Activated CD4-positive, alpha-beta memory T cell treated with anti-CD3 and anti-CD28 coated beads, Interleukin-2, amount 10 ng/mL, durations not matched to agents 7 days and 5 days (primary cell): ENCODE results near the gene PSMD1. TPM values are rescaled to one million over a fixed set of nuclear protein-coding genes. Genes with fewer than 3 reads are reported as not detected.

ENCODE experiments used
- CTCF ChIA-PET: fragments of 350-600 bp; sonication (Branson Sonifier 250); formaldehyde crosslinking; loops from one replicate; lab custom pipeline; 2021; ENCODE audit warnings: antibody characterized with exemption, inconsistent platforms; lab: Charles Lee
- POLR2A ChIA-PET: fragments of 350-600 bp; sonication (Branson Sonifier 250); formaldehyde crosslinking; loops from one replicate; lab custom pipeline; 2021; ENCODE audit warnings: antibody characterized with exemption; lab: Charles Lee
- DNase-seq: peaks from one replicate; pipeline ENCODE4 v3.0.0-alpha.2; 2020
- H3K27ac Mint-ChIP-seq: one replicate; pipeline ENCODE4 v1.8.0; 2021; ENCODE audit warnings: mild to moderate bottlenecking, mixed read lengths
- H3K27me3 Mint-ChIP-seq: one replicate; pipeline ENCODE4 v1.8.0; 2021; ENCODE audit warnings: mixed read lengths
- H3K36me3 Mint-ChIP-seq: one replicate; pipeline ENCODE4 v1.8.0; 2021; ENCODE audit warnings: low read depth, mixed read lengths
- H3K4me1 Mint-ChIP-seq: one replicate; pipeline ENCODE4 v1.8.0; 2021; ENCODE audit warnings: mixed read lengths
- H3K4me3 Mint-ChIP-seq: one replicate; pipeline ENCODE4 v1.8.0; 2021; ENCODE audit warnings: mild to moderate bottlenecking, mixed read lengths
- H3K9me3 Mint-ChIP-seq: one replicate; pipeline ENCODE4 v1.8.0; 2021; ENCODE audit warnings: mixed read lengths
- total RNA-seq, 2 experiments: library from RNA; stranded (reverse); gene quantifications; one replicate each; pipeline ENCODE4 v1.2.3, GENCODE V29; 2021

The PSMD1 gene
- total RNA-seq, result 10 to 100 TPM; 79.3 to 80.0 TPM

DNA sequence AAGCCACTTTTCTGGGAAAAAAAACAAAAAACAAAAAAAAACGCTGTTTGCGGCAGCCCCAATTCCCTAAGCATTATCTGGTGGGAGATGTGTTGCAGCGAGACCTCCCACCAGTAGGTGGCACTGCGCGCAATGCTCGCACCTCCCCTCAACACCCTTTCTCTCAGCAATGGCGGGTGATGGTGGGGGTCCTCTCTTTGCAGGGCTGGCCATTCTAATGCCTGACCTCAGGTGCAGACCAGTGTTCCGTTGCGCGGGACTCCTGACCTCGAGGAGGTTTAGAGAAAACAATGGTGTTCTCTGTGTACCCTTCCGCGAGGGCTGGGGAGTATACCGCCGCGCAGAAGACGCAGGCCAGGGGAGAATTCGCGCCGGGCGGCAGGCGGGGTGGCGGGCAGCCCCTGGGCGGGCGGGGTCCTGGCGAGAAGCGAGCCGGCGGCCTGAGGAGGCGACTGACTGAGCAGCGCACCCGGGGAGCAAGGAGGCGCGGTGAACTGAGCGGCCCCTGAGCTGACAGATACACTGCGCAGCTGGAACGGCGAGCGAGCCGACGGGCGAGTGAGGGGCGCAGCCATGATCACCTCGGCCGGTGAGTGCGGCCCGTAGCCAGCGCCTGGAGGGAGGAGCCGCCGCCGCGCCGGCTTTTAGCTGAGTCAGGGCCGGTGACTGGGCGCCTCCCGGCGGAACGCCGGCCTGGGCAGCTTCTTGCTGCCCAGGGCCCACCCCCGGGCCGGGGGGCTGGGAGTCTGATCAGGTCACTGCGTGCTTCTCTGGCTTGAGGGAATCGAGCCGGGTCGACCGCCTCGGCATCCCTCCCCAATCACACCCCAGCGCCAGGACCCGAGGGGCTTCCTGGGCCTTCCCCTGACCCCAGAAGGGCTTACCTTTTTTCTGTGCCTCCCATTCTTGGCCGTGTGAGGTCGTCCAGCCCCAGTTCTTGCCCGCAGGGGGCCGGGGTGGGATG, at the start of gene PSMD1:
Gene PSMD1, plus strand, starts transcription at position 415 of the 964 bp plus-strand sequence. Its CDS starts 159 bp downstream, at position 574.
- peak; percentile 93 for DNase-seq
- peaks cover 2% of the 10 kb centered on the region for H3K36me3 Mint-ChIP-seq
- H3K4me1 Mint-ChIP-seq, result peaks cover 64% of the 10 kb centered on the region
- CTCF ChIA-PET, result interaction anchor here (0.8 to 2.2 kb wide), 9 partner anchors 10 to 544 kb away, joined by 3 to 11 read pairs (median 4); no protein-coding TSS in a partner anchor
- peaks cover 4% of the 10 kb centered on the region for H3K27me3 Mint-ChIP-seq
- POLR2A ChIA-PET, result interaction anchor here (0.6 to 1.7 kb wide), 7 partner anchors 11 to 408 kb away, joined by 3 to 11 read pairs (median 4); partner anchors contain the start of gene NCL
- H3K9me3 Mint-ChIP-seq, result no peaks in the 10 kb centered on the region
- H3K27ac Mint-ChIP-seq, result peak within 1 kb of the TSS; percentile 98
- H3K4me3 Mint-ChIP-seq, result peak within 1 kb of the TSS; percentile 96

DNA sequence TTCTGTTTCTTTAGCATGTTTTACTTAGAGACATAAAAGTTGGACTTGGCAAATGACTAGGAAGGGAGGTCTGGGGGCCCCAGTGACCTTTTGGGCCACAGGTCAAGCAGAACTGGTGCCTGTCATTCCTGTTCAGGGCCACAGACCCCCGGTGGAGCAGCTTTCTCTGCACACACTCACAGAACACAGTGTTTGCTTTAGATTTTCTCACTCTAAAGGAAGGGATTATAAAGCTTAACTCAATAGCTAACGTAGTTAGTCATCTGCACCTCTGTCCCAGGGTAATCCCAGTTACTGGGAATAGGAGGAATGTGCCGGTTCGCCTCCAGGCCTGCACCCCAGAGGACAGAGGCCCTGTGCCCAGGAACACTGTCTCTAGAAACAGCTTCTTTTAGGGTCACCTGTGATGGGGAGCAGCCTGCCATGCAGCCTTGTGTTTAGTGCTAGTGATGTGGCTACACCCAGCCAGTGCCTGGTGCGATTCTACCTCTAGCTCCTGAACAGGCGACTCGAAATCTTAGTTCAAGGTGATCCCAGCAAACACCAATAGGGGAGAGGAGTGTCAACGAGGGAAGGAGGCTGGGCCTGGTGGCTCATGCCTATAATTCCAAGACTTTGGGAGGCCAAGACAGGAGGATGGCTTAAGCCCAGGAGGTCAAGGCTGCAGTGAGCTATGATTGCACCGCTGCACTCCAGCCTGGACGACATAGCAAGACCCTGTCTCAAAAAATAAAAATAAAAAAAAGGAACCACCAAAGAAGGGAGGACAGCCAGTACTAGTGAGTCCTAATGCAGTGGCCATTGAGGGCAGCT, 49.2 kb upstream of the PSMD1 start:
- peaks cover 15% of the 10 kb centered on the region for H3K9me3 Mint-ChIP-seq
- no peak overlapping the region for H3K4me3 Mint-ChIP-seq
- peaks cover 7% of the 10 kb centered on the region for H3K36me3 Mint-ChIP-seq
- DNase-seq, result no peak
- ChIA-PET POLR2A (no interaction called here), CTCF (interaction anchor here (0.9 to 2.0 kb wide), 2 partner anchors 20 to 105 kb away, joined by 3 to 5 read pairs; no protein-coding TSS in a partner anchor)
- H3K27me3 Mint-ChIP-seq, result peaks cover 20% of the 10 kb centered on the region
- H3K27ac Mint-ChIP-seq, result no peak overlapping the region
- no peaks in the 10 kb centered on the region for H3K4me1 Mint-ChIP-seq

DNA sequence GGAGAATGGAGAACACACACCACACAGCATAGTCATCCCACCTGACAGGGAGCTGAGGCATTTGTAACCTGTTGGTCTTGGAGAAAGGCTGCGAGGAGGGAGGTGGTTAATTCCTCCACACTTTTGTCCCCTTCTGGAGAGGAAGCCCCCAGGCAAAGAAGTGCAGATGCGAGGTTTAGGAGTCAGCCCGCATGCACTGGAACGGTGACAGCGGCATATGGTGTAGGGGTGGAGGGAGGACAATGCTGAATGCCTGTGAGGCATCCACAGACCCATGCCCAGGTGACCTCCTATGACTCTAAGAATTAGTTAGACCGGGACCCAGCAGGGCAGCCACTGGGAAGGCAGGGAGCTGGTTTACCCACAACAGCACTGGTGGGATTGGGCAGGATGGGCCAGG, 48.5 kb upstream of the PSMD1 start:
- no peak overlapping the region for H3K4me3 Mint-ChIP-seq
- H3K27ac Mint-ChIP-seq, result no peak overlapping the region
- peaks cover 24% of the 10 kb centered on the region for H3K27me3 Mint-ChIP-seq
- DNase-seq, result no peak
- CTCF ChIA-PET, result no interaction called here
- H3K36me3 Mint-ChIP-seq, result peaks cover 7% of the 10 kb centered on the region
- no peaks in the 10 kb centered on the region for H3K4me1 Mint-ChIP-seq
- POLR2A ChIA-PET, result no interaction called here
- H3K9me3 Mint-ChIP-seq, result peaks cover 15% of the 10 kb centered on the region

DNA sequence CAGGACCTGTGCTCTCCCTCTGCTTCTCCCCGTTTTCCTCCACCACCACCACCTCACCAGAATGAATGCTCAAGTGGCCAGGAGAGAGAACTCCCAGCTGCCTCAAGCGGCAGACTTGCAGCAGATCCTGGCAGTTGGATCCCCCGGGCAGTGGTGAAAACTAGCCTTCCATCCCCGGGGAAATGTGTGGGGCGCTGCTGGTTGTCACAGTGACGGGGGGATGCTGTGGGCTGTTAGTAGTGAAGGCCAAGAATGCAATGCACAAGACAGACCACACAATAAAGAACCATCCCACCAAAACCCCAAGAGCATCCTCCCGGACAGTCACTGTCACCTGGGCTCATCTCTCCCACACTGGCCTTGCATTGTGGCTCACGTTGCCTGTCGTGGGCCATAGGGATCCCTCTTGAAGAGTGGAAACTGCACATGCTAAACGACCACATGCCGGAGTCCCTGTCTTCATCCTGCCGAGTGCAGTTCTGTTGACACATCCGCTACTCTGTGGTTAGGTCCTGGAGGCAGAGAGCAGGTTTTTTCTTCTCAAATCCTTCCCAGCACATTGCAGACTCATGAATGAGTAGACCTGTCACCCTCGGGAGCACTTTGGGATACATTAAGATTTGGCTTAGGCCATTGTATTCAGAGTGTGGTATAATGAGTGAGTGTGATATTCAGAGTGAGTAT, 47.3 kb upstream of the PSMD1 start:
- H3K9me3 Mint-ChIP-seq, result peaks cover 11% of the 10 kb centered on the region
- H3K36me3 Mint-ChIP-seq, result peaks cover 7% of the 10 kb centered on the region

GRCh38 chr2:231010201-231010730, 46.4 kb upstream of the PSMD1 start:
- ChIA-PET CTCF (interaction anchor here (0.6 to 1.2 kb wide), 3 partner anchors 43 to 196 kb away, joined by 4 read pairs; no protein-coding TSS in a partner anchor), POLR2A (no interaction called here)
- peaks cover 4% of the 10 kb centered on the region for H3K9me3 Mint-ChIP-seq
- H3K4me1 Mint-ChIP-seq, result no peaks in the 10 kb centered on the region
- H3K27me3 Mint-ChIP-seq, result peaks cover 26% of the 10 kb centered on the region
- no peak overlapping the region for H3K4me3 Mint-ChIP-seq
- no peak overlapping the region for H3K27ac Mint-ChIP-seq
- no peak for DNase-seq
- H3K36me3 Mint-ChIP-seq, result peaks cover 3% of the 10 kb centered on the region

More for the DNA sequence above, 47.3 kb upstream of the PSMD1 start:
- Mint-ChIP-seq H3K27me3 (peaks cover 22% of the 10 kb centered on the region), H3K4me1 (no peaks in the 10 kb centered on the region), H3K4me3 (no peak overlapping the region), H3K27ac (no peak overlapping the region)
- CTCF ChIA-PET, result interaction anchor here (0.6 kb wide), 1 partner anchor 195 kb away, joined by 3 read pairs; no protein-coding TSS in a partner anchor
- POLR2A ChIA-PET, result no interaction called here
- no peak for DNase-seq

- ChIA-PET CTCF (no interaction called here), POLR2A (no interaction called here)
- Mint-ChIP-seq H3K36me3 (no peaks in the 10 kb centered on the region), H3K27ac (no peak overlapping the region), H3K4me1 (no peaks in the 10 kb centered on the region), H3K9me3 (no peaks in the 10 kb centered on the region), H3K27me3 (peaks cover 26% of the 10 kb centered on the region), H3K4me3 (no peak overlapping the region)
- DNase-seq, result no peak
Observed at GRCh38 chr2:231011526-231011925, 45.1 kb upstream of the PSMD1 start.

DNA sequence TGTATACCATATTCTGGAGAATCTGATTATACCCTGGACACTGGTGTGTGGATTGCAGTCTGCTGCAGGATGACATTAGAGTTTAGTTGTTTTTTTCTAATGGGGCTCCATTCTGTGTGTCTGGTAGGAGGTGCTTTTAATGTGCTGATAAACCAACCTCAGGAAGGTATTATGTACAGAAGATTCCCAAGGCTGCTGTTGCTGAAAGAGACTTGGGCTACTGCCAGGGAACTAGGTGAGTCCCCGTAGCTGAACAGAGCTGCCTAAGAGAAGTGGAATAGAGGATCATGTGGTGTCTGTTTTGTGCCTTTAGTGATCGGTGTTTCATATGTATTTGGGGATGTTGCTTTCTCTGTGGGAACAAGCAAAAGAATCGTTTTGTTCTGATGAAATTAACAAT, 44.2 kb upstream of the PSMD1 start:
- H3K36me3 Mint-ChIP-seq, result no peaks in the 10 kb centered on the region
- H3K27me3 Mint-ChIP-seq, result peaks cover 35% of the 10 kb centered on the region
- CTCF ChIA-PET, result no interaction called here
- POLR2A ChIA-PET, result no interaction called here
- H3K27ac Mint-ChIP-seq, result no peak overlapping the region
- H3K4me3 Mint-ChIP-seq, result no peak overlapping the region
- no peak for DNase-seq
- H3K4me1 Mint-ChIP-seq, result no peaks in the 10 kb centered on the region
- no peaks in the 10 kb centered on the region for H3K9me3 Mint-ChIP-seq

DNA sequence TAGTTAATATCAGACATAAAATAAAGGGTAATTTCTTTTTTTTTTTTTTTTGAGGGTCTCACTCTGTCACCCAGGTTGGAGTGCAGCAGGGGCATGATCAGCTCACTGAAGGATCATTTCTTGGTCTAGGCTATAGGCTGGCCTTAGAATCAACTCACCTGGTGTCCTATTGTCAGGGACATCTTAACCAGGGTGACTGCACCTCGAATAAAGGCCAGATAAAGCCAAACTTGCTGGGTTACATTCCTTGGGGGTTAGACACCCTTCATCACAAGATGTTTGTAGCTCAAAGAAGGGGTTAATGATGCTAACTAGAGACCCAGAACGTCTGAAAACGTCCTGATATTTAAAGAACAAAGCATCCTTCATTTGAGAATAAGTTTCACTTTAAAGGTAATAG, 42.8 kb upstream of the PSMD1 start:
- no peak for DNase-seq
- Mint-ChIP-seq H3K4me3 (no peak overlapping the region), H3K36me3 (no peaks in the 10 kb centered on the region), H3K27me3 (peaks cover 39% of the 10 kb centered on the region), H3K27ac (no peak overlapping the region), H3K9me3 (no peaks in the 10 kb centered on the region), H3K4me1 (no peaks in the 10 kb centered on the region)
- ChIA-PET POLR2A (no interaction called here), CTCF (interaction anchor here (0.7 kb wide), 1 partner anchor 39 kb away, joined by 4 read pairs; no protein-coding TSS in a partner anchor)

DNA sequence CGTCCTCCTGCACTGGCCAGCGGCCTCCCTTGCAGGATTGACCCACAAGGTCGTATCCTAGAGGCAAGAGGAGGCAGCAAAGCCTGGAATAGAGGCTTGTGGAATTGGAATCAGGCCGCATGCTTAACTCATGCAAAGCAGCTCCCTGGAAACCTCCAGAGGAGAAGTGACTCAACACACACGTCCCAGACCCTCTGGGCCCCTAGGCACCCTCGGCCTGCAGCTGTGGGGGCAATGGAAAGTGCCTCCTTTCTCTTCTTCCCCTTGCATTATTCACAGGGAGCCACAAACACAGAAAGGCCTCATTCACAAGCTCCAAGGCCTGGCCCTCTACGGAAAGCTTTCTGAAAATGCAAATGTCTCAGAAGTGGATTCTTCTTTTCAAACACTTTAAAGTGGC, 41.2 kb upstream of the PSMD1 start:
- no peak for DNase-seq
- CTCF ChIA-PET, result interaction anchor here (1.0 kb wide), 1 partner anchor 28 kb away, joined by 3 read pairs; no protein-coding TSS in a partner anchor

GRCh38 chr2:231015926-231016325, 40.7 kb upstream of the PSMD1 start:
- Mint-ChIP-seq H3K27me3 (peaks cover 35% of the 10 kb centered on the region), H3K9me3 (no peaks in the 10 kb centered on the region), H3K4me1 (no peaks in the 10 kb centered on the region), H3K27ac (no peak overlapping the region), H3K4me3 (no peak overlapping the region), H3K36me3 (no peaks in the 10 kb centered on the region)
- DNase-seq, result no peak
- POLR2A ChIA-PET, result no interaction called here
- CTCF ChIA-PET, result interaction anchor here (1.0 to 1.5 kb wide), 2 partner anchors 28 to 37 kb away, joined by 3 read pairs; no protein-coding TSS in a partner anchor

More for the DNA sequence above, 41.2 kb upstream of the PSMD1 start:
- POLR2A ChIA-PET, result no interaction called here
- Mint-ChIP-seq H3K4me3 (no peak overlapping the region), H3K9me3 (no peaks in the 10 kb centered on the region), H3K27me3 (peaks cover 32% of the 10 kb centered on the region), H3K27ac (no peak overlapping the region), H3K4me1 (no peaks in the 10 kb centered on the region), H3K36me3 (no peaks in the 10 kb centered on the region)

DNA sequence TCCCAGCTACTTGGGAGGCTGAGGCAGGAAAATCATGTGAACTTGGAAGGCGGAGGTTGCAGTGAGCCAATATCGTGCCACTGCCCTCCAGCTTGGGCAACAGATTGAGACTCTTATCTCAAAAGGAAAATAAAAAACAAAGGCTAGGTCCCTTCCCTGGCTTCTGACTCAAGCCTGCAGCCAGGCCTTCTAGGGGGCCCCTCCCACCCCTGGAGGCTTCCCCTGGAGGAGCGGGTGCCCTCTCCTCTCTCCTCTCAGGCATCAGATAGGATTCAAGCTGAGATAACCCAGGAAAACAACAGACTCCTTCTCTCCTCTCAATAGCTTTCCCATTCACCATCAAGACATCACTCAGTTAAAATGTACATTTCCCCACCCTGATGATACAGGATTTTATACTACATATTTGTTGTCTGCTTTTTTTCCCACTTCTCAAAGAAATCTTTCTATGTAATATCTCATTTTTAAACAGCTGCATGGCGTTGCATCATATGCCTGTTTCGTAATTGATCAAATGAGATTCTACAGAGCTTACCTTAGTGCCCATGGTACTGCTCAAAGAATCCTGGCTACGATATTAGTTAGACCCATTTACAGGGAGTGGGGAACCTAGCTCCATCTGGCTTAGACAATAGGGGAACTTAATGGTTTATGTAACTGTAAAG, 40.0 kb upstream of the PSMD1 start:
- Mint-ChIP-seq H3K36me3 (no peaks in the 10 kb centered on the region), H3K4me1 (no peaks in the 10 kb centered on the region), H3K4me3 (no peak overlapping the region), H3K27me3 (peaks cover 37% of the 10 kb centered on the region), H3K9me3 (no peaks in the 10 kb centered on the region), H3K27ac (no peak overlapping the region)
- CTCF ChIA-PET, result interaction anchor here (1.0 to 1.5 kb wide), 3 partner anchors 10 to 36 kb away, joined by 3 read pairs; no protein-coding TSS in a partner anchor
- POLR2A ChIA-PET, result no interaction called here
- DNase-seq, result no peak
